CD14-positive monocyte (primary cell): ENCODE measurements around the gene SETD6. TPM values are rescaled to one million over a fixed set of nuclear protein-coding genes. Genes with fewer than 3 reads are reported as not detected.

Experiments
- DNase-seq, 3 donors: peaks; one replicate each; pipeline ENCODE4 v3.0.0-alpha.2; 2011 to 2022
- H2AFZ ChIP-seq: 2 replicates; pipeline ENCODE4 v1.6.0; 2012; ENCODE audit warnings: mild to moderate bottlenecking, low read depth, low read length, inconsistent platforms; ENCODE audit not compliant: insufficient read depth, poor library complexity, severe bottlenecking
- H3K27ac ChIP-seq, 2 donors: 1 replicate in 1 of 2; 2 replicates in 1 of 2; pipeline ENCODE4 v1.5.1; 2012 to 2013; ENCODE audit warnings: low read length in 2 of 2, control low read depth in 1 of 2, inconsistent platforms in 1 of 2, low read depth in 1 of 2, mild to moderate bottlenecking in 1 of 2
- H3K27me3 ChIP-seq, 2 donors: one replicate each; pipeline versions ENCODE4 v1.6.0 to v1.6.1; 2011 to 2013; ENCODE audit warnings: low read length in 2 of 2; ENCODE audit not compliant: control insufficient read depth in 2 of 2, insufficient read depth in 2 of 2
- H3K36me3 ChIP-seq, 2 donors: replicated peaks in 1 of 2; 1 replicate in 1 of 2; 2 replicates in 1 of 2; pipeline versions ENCODE4 v1.5.1 to v1.6.1; 2012 to 2013; ENCODE audit warnings: low read length in 2 of 2, control low read depth in 1 of 2, inconsistent platforms in 1 of 2, mild to moderate bottlenecking in 1 of 2; ENCODE audit not compliant: insufficient read depth in 2 of 2, control insufficient read depth in 1 of 2
- H3K4me1 ChIP-seq, 2 donors: 1 replicate in 1 of 2; 2 replicates in 1 of 2; pipeline versions ENCODE4 v1.5.1 to v1.6.1; 2012 to 2013; ENCODE audit warnings: low read length in 2 of 2, control low read depth in 1 of 2, inconsistent platforms in 1 of 2, mild to moderate bottlenecking in 1 of 2, moderate library complexity in 1 of 2; ENCODE audit not compliant: insufficient read depth in 2 of 2, control insufficient read depth in 1 of 2
- H3K4me2 ChIP-seq: replicated peaks from 2 replicates; pipeline ENCODE3; 2012; ENCODE audit warnings: low read length, moderate library complexity, mild to moderate bottlenecking; ENCODE audit not compliant: poor library complexity, severe bottlenecking; ENCODE audit errors: extremely low read depth
- H3K4me3 ChIP-seq, 3 experiments: fragments of 200-600 bp in 1 of 3; sonication (generic) in 1 of 3; replicated peaks in 1 of 3; 1 replicate in 2 of 3; 2 replicates in 1 of 3; pipeline ENCODE4 v1.5.1; 2011 to 2013; ENCODE audit warnings: low read length in 3 of 3, mild to moderate bottlenecking in 3 of 3, control low read depth in 2 of 3, low read depth in 2 of 3, inconsistent platforms in 1 of 3, moderate library complexity in 1 of 3
- H3K79me2 ChIP-seq: 2 replicates; pipeline ENCODE4 v1.6.0; 2012; ENCODE audit warnings: mild to moderate bottlenecking, control low read depth, inconsistent platforms, low read length, moderate library complexity; ENCODE audit not compliant: insufficient read depth
- H3K9ac ChIP-seq: 2 replicates; pipeline ENCODE4 v1.6.0; 2017; ENCODE audit warnings: low read length, mild to moderate bottlenecking; ENCODE audit not compliant: insufficient read depth, poor library complexity, severe bottlenecking
- H3K9me3 ChIP-seq, 2 donors: replicated peaks in 1 of 2; 1 replicate in 1 of 2; 2 replicates in 1 of 2; pipeline versions ENCODE4 v1.5.1 to v1.6.1; 2012 to 2013; ENCODE audit warnings: low read length in 2 of 2, control low read depth in 1 of 2; ENCODE audit not compliant: control insufficient read depth in 1 of 2, insufficient read depth in 1 of 2
- H4K20me1 ChIP-seq: 2 replicates; pipeline ENCODE4 v1.6.0; 2012; ENCODE audit warnings: mild to moderate bottlenecking, low read length, control low read depth, moderate library complexity; ENCODE audit not compliant: insufficient read depth
- H3K27ac Mint-ChIP-seq, 7 donors: one replicate each; pipeline ENCODE4 v1.8.0; 2020; ENCODE audit warnings: mild to moderate bottlenecking in 7 of 7, mixed read lengths in 7 of 7, moderate library complexity in 6 of 7, inconsistent platforms in 2 of 7
- H3K27me3 Mint-ChIP-seq, 3 donors: one replicate each; pipeline ENCODE4 v1.8.0; 2021 to 2022; ENCODE audit warnings: low read depth in 3 of 3, mild to moderate bottlenecking in 3 of 3, mixed read lengths in 3 of 3, moderate library complexity in 3 of 3, inconsistent platforms in 1 of 3
- H3K36me3 Mint-ChIP-seq, 2 donors: one replicate each; pipeline ENCODE4 v1.8.0; 2020; ENCODE audit warnings: mixed read lengths in 2 of 2, inconsistent platforms in 1 of 2, mild to moderate bottlenecking in 1 of 2
- H3K4me1 Mint-ChIP-seq: one replicate; pipeline ENCODE4 v1.8.0; 2020; ENCODE audit warnings: mild to moderate bottlenecking, mixed read lengths
- H3K4me3 Mint-ChIP-seq, 2 donors: one replicate each; pipeline ENCODE4 v1.8.0; 2020; ENCODE audit warnings: mild to moderate bottlenecking in 2 of 2, mixed read lengths in 2 of 2, moderate library complexity in 1 of 2
- H3K9me3 Mint-ChIP-seq, 7 donors: one replicate each; pipeline ENCODE4 v1.8.0; 2020 to 2022; ENCODE audit warnings: mixed read lengths in 7 of 7, mild to moderate bottlenecking in 6 of 7, moderate library complexity in 6 of 7, inconsistent platforms in 2 of 7
- WGBS: methylation state at CpG from one replicate; pipeline ENCODE4 v1.1.5; 2013; ENCODE audit warnings: missing lambda C conversion rate; ENCODE audit not compliant: insufficient coverage; 5-methylcytosine and 5-hydroxymethylcytosine counted together
- intact Hi-C, 2 donors: fragments of 100-400 bp; cut with micrococcal nuclease; formaldehyde crosslinking; loops; one replicate each; pipeline versions ENCODE4 v1.15.0 to v1.15.1; 2023
- polyA plus RNA-seq, 3 donors: library from polyadenylated mRNA; depleted of rRNA in 1 of 3; unstranded in 2 of 3; stranded (reverse) in 1 of 3; fragments of 300-500 nt in 2 of 3; fragments of >200 nt in 1 of 3; fragmentation: Illumina TruSeq in 2 of 3; gene quantifications; 1 replicate in 2 of 3; 2 replicates in 1 of 3; pipeline ENCODE4 v1.2.3, GENCODE V29; 2012 to 2021
- TF ChIP-seq, protein P1 (sequence below): fragments of 200-600 bp; IDR thresholded peaks from one replicate; pipeline ENCODE4 v1.8.0; 2022; ENCODE audit warnings: antibody characterized with exemption, mild to moderate bottlenecking

Gene SETD6
- polyA plus RNA-seq, 3 donors, result 2.5 to 13.7 (median 3.4) TPM

DNA sequence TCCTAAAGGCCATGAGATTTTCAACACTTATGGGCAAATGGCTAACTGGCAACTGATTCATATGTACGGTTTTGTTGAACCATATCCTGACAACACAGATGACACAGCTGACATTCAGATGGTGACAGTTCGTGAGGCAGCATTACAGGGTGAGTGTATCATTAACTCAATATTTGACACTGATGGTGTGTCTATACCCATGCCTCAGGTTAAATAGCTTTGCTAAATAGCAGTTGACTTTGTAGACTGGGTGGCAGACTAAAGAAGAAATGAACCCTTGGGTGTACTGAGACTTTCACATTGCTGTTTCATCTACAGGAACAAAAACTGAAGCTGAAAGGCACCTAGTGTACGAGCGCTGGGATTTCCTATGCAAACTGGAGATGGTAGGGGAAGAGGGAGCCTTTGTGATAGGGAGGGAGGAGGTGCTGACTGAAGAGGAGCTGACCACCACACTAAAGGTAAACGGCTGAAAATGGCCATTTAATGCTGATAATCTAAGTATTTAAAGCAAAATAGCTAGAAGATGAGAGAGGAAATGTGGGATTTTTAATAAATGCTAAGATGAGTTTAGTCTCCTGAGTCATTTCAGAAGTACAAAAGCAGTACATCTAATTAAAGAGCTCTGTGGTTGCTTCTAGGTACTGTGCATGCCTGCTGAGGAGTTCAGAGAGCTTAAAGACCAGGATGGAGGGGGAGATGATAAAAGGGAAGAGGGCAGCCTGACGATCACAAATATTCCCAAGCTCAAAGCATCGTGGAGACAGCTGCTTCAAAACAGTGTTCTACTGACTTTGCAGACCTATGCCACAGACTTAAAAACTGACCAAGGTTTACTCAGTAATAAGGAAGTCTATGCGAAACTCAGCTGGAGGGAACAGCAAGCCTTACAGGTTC, 3.0 kb downstream of the SETD6 start:
- Histone ChIP-seq H4K20me1 (peaks cover 45% of the 10 kb centered on the region), H3K79me2 (no peaks in the 10 kb centered on the region), H3K9me3 (no peaks in the 10 kb centered on the region), H3K27me3 (no peaks in the 10 kb centered on the region), H2AFZ (no peak overlapping the region), H3K36me3 (peaks cover 56 to 67% of the 10 kb centered on the region in 2 donors), H3K4me1 (peaks cover 13 to 21% of the 10 kb centered on the region in 2 donors), H3K9ac (no peak overlapping the region), H3K4me2 (no peak overlapping the region), H3K27ac (no peak overlapping the region), H3K4me3 (no peak overlapping the region)
- Mint-ChIP-seq H3K4me3 (no peak overlapping the region), H3K9me3 (no peaks in the 10 kb centered on the region), H3K36me3 (peaks cover 57 to 58% of the 10 kb centered on the region in 2 donors), H3K27ac (peak overlapping the region in 2 of 7 donors; percentile 18 to 81), H3K4me1 (peaks cover 11% of the 10 kb centered on the region), H3K27me3 (no peaks in the 10 kb centered on the region)
- TF ChIP-seq, protein P1, sequence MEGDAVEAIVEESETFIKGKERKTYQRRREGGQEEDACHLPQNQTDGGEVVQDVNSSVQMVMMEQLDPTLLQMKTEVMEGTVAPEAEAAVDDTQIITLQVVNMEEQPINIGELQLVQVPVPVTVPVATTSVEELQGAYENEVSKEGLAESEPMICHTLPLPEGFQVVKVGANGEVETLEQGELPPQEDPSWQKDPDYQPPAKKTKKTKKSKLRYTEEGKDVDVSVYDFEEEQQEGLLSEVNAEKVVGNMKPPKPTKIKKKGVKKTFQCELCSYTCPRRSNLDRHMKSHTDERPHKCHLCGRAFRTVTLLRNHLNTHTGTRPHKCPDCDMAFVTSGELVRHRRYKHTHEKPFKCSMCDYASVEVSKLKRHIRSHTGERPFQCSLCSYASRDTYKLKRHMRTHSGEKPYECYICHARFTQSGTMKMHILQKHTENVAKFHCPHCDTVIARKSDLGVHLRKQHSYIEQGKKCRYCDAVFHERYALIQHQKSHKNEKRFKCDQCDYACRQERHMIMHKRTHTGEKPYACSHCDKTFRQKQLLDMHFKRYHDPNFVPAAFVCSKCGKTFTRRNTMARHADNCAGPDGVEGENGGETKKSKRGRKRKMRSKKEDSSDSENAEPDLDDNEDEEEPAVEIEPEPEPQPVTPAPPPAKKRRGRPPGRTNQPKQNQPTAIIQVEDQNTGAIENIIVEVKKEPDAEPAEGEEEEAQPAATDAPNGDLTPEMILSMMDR, result no peak
- WGBS, result 100% methylated on average over 4 of the region's 8 CpGs
- no peak for DNase-seq
- intact Hi-C loops, result loop anchor here (5.0 to 10.0 kb wide), 3 partner anchors 106 to 146 kb away; partner anchors contain the start of gene CNOT1 (in 2 of the 2)

DNA sequence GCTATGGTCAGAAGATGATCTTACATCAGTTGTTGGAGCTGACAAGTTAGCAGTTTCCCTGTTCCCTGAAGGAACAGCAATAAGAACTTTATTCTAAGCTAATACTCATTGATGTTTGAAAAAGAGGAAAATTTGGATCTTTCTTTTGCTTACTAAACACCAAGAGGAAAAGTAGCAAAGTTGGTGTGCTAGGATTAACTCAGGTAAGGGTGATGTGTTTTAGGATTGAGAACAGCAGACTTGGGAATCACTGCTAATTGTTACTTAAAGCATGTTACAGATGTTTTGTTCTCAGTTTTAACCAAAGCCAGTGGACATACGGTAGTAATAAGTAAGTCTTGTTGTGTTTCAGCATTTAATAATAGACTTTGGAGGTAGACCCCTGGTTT, 3.7 kb downstream of the SETD6 start:
- Histone ChIP-seq H2AFZ (no peak overlapping the region), H4K20me1 (peaks cover 46% of the 10 kb centered on the region), H3K4me3 (no peak overlapping the region), H3K79me2 (no peaks in the 10 kb centered on the region), H3K36me3 (peaks cover 61 to 73% of the 10 kb centered on the region in 2 donors), H3K9me3 (no peaks in the 10 kb centered on the region), H3K27me3 (no peaks in the 10 kb centered on the region), H3K9ac (no peak overlapping the region), H3K4me2 (no peak overlapping the region), H3K4me1 (peaks cover 13 to 21% of the 10 kb centered on the region in 2 donors), H3K27ac (no peak overlapping the region)
- peaks cover 11% of the 10 kb centered on the region for H3K4me1 Mint-ChIP-seq
- no CpG with 5 or more reads among the region's 1 CpG for WGBS
- H3K4me3 Mint-ChIP-seq, result no peak overlapping the region
- H3K9me3 Mint-ChIP-seq, result no peaks in the 10 kb centered on the region
- peaks cover 62% of the 10 kb centered on the region in 2 donors for H3K36me3 Mint-ChIP-seq
- intact Hi-C loops, result loop anchor here (5.0 to 10.0 kb wide), 3 partner anchors 106 to 146 kb away; partner anchors contain the start of gene CNOT1 (in 2 of the 2)
- TF ChIP-seq, protein P1, result no peak
- no peaks in the 10 kb centered on the region for H3K27me3 Mint-ChIP-seq
- no peak overlapping the region for H3K27ac Mint-ChIP-seq
- DNase-seq, result no peak
